CD4-positive, alpha-beta T cell treated with Interleukin-4 for 1 hour (primary cell): Measurements from ENCODE around the gene APOL5.
"Not testable (repeated sequence)": the region's sequence is repeated elsewhere in the genome, so short reads cannot be mapped to it uniquely, and the experiment has no call there.

ENCODE experiments used
- DNase-seq, 2 donors: peaks; one replicate each; pipeline ENCODE4 v3.0.0-alpha.2; 2020 to 2022

Gene APOL5

DNA sequence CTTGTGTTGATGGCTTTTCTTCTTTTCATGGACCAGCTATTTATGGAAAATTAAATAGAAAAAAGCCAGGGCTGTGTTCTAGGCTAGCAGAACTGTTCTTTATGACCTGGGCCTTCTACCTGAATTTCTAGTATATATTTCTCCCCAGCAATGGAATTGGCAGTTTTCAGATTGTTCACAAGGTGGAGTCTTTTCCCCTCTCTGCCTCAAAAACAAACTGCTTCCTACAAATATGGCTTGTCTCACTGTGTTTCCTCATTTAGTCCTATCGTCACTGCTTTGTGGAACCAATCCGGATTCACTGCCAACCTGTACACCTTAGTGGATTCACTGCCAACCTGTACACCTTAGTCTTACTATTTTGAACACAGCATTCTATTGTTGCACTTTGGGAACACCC is 5.0 kb upstream of the APOL5 start:
- no peak for DNase-seq

GRCh38 chr22:35719212-35719875 is 1.7 kb downstream of the APOL5 start:
- DNase-seq = no peak

GRCh38 chr22:35721960-35722359 is 4.3 kb downstream of the APOL5 start:
- DNase-seq = no peak

GRCh38 chr22:35725521-35725920 is 7.8 kb downstream of the APOL5 start:
- no peak for DNase-seq

DNA sequence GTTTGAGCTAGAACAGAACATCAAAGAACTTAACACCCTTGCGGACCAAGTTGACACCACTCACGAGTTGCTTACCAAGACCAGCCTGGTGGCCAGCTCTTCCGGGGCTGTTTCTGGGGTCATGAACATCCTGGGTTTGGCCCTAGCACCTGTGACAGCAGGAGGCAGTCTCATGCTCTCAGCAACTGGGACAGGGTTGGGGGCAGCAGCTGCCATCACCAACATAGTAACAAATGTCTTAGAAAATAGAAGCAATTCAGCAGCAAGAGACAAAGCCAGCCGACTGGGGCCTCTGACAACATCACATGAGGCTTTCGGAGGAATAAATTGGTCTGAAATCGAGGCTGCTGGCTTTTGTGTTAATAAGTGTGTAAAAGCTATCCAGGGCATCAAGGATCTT is 8.7 kb downstream of the APOL5 start:
- no peak for DNase-seq

- no peak for DNase-seq
Observed at GRCh38 chr22:35726933-35727332, 9.3 kb downstream of the APOL5 start.

DNA sequence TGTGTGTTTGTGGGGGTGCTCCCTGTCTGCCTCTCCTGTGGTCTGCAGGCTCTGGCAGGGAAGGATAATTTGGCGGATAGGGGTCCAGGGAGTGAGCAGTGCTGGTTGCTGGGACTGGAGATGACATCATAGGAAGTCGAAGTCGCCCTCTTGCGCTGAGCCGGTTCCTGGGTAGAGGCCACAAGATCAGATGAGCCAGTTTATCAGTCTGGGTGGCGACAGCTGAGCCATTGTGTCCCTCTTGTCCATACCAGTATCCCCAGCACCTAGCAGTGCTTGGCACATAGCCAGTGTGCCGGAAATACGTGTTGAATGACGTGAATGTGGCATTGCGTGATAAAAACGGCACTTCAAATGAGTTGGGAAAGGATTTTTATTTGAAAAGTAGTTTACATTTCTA is 9.8 kb downstream of the APOL5 start:
- DNase-seq = no peak

DNA sequence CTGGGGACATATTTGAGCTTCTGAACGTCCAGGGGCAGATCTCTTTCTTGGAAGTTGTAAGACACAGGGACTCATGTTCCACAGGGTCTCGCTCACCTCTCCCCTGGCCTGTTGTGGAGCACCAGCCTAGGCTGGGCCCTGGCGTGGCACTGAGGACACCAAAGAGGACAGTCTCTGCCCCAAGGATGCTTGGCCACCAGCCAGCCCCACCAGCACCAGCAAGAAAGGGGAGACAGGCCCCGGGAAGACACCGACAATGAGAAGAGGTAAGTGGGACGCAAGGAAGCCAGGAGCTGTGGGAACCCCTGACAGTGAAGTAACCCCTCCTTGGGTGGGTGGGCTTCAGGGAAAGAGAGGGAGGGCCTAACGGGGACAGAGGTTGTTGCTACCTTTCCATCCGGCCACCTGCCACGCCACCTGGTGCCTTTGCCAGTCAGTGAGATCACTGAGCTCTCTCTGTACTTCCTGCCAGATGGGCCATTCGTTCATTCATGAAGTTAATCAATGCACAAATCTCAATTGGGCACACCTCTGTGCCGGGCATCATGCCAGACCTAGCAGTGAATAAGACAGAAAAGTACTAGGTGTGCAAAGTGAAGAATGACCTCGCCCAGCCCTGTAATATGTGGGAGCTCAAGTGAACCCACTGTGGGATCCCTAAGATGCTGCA is 11.1 kb downstream of the APOL5 start:
- no peak for DNase-seq

- DNase-seq = no peak
Observed at GRCh38 chr22:35729309-35729698, 11.6 kb downstream of the APOL5 start.

- DNase-seq = no peak
Observed at GRCh38 chr22:35731321-35731720, 13.6 kb downstream of the APOL5 start.

- no peak for DNase-seq
Observed at GRCh38 chr22:35732116-35732515, 14.4 kb downstream of the APOL5 start.

- DNase-seq = no peak
Observed at GRCh38 chr22:35733036-35733435, 15.4 kb downstream of the APOL5 start.

- DNase-seq = no peak
Observed at GRCh38 chr22:35733791-35734516, 16.3 kb downstream of the APOL5 start.

GRCh38 chr22:35734517-35734827 is 16.8 kb downstream of the APOL5 start:
- DNase-seq = no peak

DNA sequence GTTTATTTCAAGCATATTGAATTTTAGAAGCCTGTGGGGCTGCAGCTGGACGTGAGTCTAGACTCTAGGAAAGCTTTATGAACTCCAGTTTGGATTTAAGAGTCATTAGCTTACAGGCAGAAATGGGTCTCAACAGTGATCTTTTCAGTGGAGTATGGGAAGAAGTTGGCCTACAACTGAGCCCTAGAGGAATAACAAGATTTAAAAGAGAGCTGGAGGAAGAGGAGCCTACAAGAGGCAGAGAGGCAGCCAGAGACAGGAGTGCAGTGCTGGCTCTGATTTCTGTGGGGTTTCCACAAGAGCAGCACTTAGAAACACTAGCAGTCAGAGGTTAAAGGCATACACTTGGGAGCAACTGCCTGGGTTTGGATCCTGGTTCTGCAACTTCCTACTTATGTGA is 17.9 kb downstream of the APOL5 start:
- no peak for DNase-seq

- no peak for DNase-seq
Observed at GRCh38 chr22:35736166-35736565, 18.5 kb downstream of the APOL5 start.

GRCh38 chr22:35736701-35737100 is 19.0 kb downstream of the APOL5 start:
- DNase-seq = no peak

DNA sequence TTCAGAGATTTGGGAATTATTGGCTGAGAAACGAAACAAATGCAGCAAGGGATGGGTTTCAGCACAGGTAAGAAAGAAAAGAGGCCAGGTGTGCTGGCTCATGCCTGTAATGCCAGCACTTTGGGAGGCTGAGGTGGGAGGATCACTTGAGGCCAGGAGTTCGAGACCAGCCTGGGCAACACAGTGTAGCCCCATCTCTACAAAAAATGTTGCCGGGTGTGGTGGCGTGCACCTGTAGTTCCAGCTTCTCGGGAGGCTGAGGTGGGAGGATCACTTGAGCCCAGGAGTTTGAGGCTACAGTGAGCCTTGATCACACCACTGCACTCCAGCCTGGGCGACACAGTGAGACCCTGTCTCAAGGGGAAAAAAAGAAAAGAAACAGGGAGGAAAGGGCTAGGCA is 20.2 kb downstream of the APOL5 start:
- not testable (repeated sequence) for DNase-seq

GRCh38 chr22:35739076-35739930 is 21.6 kb downstream of the APOL5 start:
- DNase-seq = peak in 1 of 2 donors; percentile 9

GRCh38 chr22:35739931-35740380 is 22.3 kb downstream of the APOL5 start:
- DNase-seq = no peak

DNA sequence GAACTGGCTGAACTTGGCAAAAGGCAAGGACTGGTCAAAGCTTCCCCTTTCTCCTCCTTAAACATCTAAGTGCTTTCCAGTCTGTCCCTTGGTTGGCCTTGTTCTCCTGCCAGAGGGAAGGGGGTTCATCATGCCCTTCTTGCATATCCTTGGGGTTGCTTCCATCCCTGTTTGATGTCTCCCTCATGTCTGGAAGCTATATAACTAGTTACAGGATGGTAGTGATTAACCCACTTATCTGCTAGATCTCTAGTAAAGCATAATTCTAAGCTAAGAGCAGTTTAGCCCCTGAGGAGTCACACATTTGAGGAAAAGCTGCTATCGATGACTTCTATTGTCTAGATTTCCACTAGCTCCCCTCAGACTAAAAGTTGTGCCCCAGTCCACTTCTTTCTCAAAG is 22.9 kb downstream of the APOL5 start:
- DNase-seq = no peak

DNA sequence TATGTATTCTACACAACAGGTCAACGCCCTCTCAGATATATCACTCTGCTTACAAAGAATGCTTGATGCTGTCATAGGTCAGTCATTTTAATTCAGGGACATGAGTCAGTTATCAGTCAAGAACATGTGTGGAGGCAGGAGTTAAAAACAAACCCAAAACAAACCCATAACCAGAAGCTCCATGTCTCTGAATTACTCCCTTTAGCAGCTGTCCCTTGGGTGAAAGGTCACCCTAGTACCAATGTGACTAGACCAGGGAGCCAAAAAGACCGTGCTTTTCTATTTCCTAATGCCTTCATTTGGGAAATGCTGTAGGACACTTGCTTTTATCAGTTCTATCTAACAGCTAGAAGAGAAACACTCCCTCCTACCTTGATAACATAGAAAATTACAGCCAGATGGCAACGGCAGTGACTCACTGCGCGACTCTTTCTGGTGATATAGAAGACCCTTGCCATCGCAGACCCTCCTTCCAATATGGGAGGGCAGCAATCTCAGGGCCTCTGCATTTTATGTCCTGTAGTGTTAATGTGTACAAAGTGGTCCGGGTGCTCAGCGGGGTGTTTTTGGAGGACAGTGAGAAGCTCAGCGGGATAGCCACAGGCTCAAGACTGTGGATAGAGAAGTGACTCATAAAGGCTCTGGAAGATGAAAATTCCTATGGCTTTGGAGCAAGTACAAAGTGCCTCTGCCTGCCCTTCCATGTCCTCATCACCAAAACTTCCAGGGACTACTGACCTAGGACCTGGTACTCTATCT is 24.8 kb downstream of the APOL5 start:
- DNase-seq = no peak
